ENCODE results near the gene CBL. TPM values are rescaled to one million over a fixed set of nuclear protein-coding genes. Genes with fewer than 3 reads are reported as not detected.

The CBL gene
- total RNA-seq, 1 experiment from 2014 or later = 56.4 TPM

GRCh38 chr11:119315131-119316015 is 109.2 kb downstream of the CBL start:
- no peak overlapping the region for H3K27ac Mint-ChIP-seq
- Histone ChIP-seq H2BK12ac (ENCODE audit: insufficient read length, low read depth, low read length) (no peak overlapping the region), H3K4me1 (ENCODE audit: insufficient read depth, low read length) (peaks cover 15% of the 10 kb centered on the region; the same call in 1 of the 2 replicates), H3K23me2 (ENCODE audit: insufficient read length, low read depth, low read length, poor library complexity, severe bottlenecking) (peaks cover 22% of the 10 kb centered on the region), H3K9ac (ENCODE audit: extremely low read depth, insufficient read length, low read length) (no peak overlapping the region), H3K18ac (ENCODE audit: insufficient read length, low read depth, low read length) (no peak overlapping the region), H3K23ac (ENCODE audit: insufficient read length, low read depth, low read length) (no peak overlapping the region), H2BK20ac (ENCODE audit: low read depth, low read length, poor library complexity, severe bottlenecking) (no peak overlapping the region), H3K56ac (ENCODE audit: insufficient read length, low read depth, low read length) (no peak overlapping the region), H2BK15ac (ENCODE audit: low read depth, low read length) (no peak overlapping the region), H2BK5ac (ENCODE audit: insufficient read length, low read length) (no peak overlapping the region), H3K79me1 (ENCODE audit: insufficient read depth, low read depth, low read length, poor library complexity, severe bottlenecking) (no peaks in the 10 kb centered on the region), H3K4ac (ENCODE audit: low read depth, low read length) (no peak overlapping the region), H2AK5ac (ENCODE audit: insufficient read length, low read length) (no peak overlapping the region), H3T11ph (ENCODE audit: low read length) (no peak overlapping the region), H3K14ac (ENCODE audit: insufficient read depth, low read length) (no peak overlapping the region), H4K5ac (ENCODE audit: insufficient read length, low read depth, low read length) (no peak overlapping the region), H4K20me1 (ENCODE audit: control insufficient read depth, insufficient read depth, insufficient read length) (no peaks in the 10 kb centered on the region), H3K27ac (ENCODE audit: insufficient read length, low read depth, low read length) (no peak overlapping the region), H3K27me3 (ENCODE audit: insufficient read depth, low read length) (peaks cover 9% of the 10 kb centered on the region; the same call in 1 of the 2 replicates), H3K4me2 (ENCODE audit: insufficient read depth, insufficient read length, low read length) (peak overlapping the region; percentile 77), H3K79me2 (ENCODE audit: insufficient read depth, low read length) (no peaks in the 10 kb centered on the region), H2AFZ (ENCODE audit: low read length) (no peak overlapping the region), H4K91ac (ENCODE audit: insufficient read length, low read depth, low read length) (no peak overlapping the region), H2BK120ac (ENCODE audit: low read depth, low read length, poor library complexity, severe bottlenecking) (no peak overlapping the region), H3K9me3 (ENCODE audit: control insufficient read depth, low read depth, low read length) (no peaks in the 10 kb centered on the region), H4K8ac (replicated peaks; ENCODE audit: insufficient read length, low read depth, low read length) (no peak overlapping the region)
- no peaks in the 10 kb centered on the region for H3K9me3 Mint-ChIP-seq
- WGBS (ENCODE audit: extremely low coverage, insufficient read length, low lambda C conversion rate) = no CpG with 5 or more reads among the region's 29 CpGs
- H3K4me3 Mint-ChIP-seq = peak overlapping the region; percentile 66 to 77
- DNase-seq = peak; percentile 82
- H3K36me3 Mint-ChIP-seq (ENCODE audit: insufficient read depth in 1 of 3, low read depth in 3 of 3) = peaks cover 0 to 25% (median 12%) of the 10 kb centered on the region in 3 experiments; a peak in 5 of 7 replicates
- H3K27me3 Mint-ChIP-seq (ENCODE audit: low read depth) = peaks cover 38% of the 10 kb centered on the region
- peaks cover 38 to 43% of the 10 kb centered on the region in 2 experiments for H3K4me1 Mint-ChIP-seq
- TF ChIP-seq, protein P1, sequence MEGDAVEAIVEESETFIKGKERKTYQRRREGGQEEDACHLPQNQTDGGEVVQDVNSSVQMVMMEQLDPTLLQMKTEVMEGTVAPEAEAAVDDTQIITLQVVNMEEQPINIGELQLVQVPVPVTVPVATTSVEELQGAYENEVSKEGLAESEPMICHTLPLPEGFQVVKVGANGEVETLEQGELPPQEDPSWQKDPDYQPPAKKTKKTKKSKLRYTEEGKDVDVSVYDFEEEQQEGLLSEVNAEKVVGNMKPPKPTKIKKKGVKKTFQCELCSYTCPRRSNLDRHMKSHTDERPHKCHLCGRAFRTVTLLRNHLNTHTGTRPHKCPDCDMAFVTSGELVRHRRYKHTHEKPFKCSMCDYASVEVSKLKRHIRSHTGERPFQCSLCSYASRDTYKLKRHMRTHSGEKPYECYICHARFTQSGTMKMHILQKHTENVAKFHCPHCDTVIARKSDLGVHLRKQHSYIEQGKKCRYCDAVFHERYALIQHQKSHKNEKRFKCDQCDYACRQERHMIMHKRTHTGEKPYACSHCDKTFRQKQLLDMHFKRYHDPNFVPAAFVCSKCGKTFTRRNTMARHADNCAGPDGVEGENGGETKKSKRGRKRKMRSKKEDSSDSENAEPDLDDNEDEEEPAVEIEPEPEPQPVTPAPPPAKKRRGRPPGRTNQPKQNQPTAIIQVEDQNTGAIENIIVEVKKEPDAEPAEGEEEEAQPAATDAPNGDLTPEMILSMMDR (conservative IDR thresholded peaks at IDR 0.05) = peak; percentile 33; the same call in 2 of the 3 replicates

Measured in H9 (cell line).